Left ventricle myocardium inferior (tissue), 1 donor: Measurements from ENCODE around the gene GNAT3. TPM values are rescaled to one million over a fixed set of nuclear protein-coding genes. Genes with fewer than 3 reads are reported as not detected.

Source experiments
- DNase-seq: peaks from one replicate; pipeline ENCODE4 v3.0.0-alpha.2; 2020
- H3K27ac ChIP-seq: fragments of 200-600 bp; replicated peaks from 2 replicates; pipeline ENCODE4 v1.8.0; 2021
- H3K27me3 ChIP-seq: fragments of 200-600 bp; 2 replicates; pipeline ENCODE4 v1.8.0; 2021; ENCODE audit warnings: low read depth
- H3K36me3 ChIP-seq: fragments of 200-600 bp; 2 replicates; pipeline ENCODE4 v1.8.0; 2021
- H3K4me1 ChIP-seq: fragments of 200-600 bp; 2 replicates; pipeline ENCODE4 v1.8.0; 2021
- H3K4me3 ChIP-seq: fragments of 200-600 bp; 2 replicates; pipeline ENCODE4 v1.8.0; 2021; ENCODE audit warnings: mild to moderate bottlenecking, moderate library complexity
- H3K9me3 ChIP-seq: fragments of 200-600 bp; replicated peaks from 2 replicates; pipeline ENCODE4 v1.8.0; 2021
- intact Hi-C: fragments of 100-400 bp; cut with micrococcal nuclease; formaldehyde crosslinking; loops from one replicate; pipeline ENCODE4 v1.11.0; 2022
- total RNA-seq: library from RNA; stranded (reverse); fragmentation: NEBNext Ultra II Directional; extraction: Animal tissue kit (Norgen Biotek cat#: 25700); gene quantifications from one replicate; pipeline ENCODE4 v1.2.1, GENCODE V29; 2021
- TF ChIP-seq, protein P1 (sequence below): fragments of 200-600 bp; IDR thresholded peaks from 2 replicates; pipeline ENCODE4 v1.8.0; 2021; ENCODE audit warnings: antibody characterized with exemption, mild to moderate bottlenecking, borderline replicate concordance
- donor health status: DM: no; HTN: yes; CAD: no; lungs with severe emphysema.

The GNAT3 gene
- total RNA-seq, 1 donor from 2014 or later, result not detected

DNA sequence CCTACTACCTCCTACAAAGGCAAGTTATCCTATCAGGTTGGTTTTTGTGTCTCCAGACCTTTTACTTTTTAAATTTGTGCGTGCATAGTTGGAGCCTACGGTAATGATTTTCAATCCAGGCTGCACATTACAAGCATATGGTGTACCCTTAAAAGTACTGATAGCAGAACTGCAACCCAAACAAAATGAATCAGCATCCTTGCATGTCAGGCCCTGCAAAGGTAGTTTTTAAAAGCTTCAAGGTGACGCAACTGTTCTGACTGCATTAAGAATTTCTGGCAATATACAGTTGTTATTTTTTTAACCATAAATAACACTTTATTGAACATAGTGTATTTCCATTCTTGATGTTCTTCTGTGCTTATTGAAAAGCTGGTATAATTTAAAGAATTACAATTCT lies 28.9 kb downstream of the GNAT3 start:
- H3K27ac ChIP-seq, result no peak overlapping the region
- peaks cover 34% of the 10 kb centered on the region for H3K4me1 ChIP-seq
- no peaks in the 10 kb centered on the region for H3K27me3 ChIP-seq
- intact Hi-C loops, result no loop called here
- no peak overlapping the region for H3K4me3 ChIP-seq
- no peaks in the 10 kb centered on the region for H3K9me3 ChIP-seq
- no peaks in the 10 kb centered on the region for H3K36me3 ChIP-seq
- DNase-seq, result no peak
- TF ChIP-seq, protein P1, sequence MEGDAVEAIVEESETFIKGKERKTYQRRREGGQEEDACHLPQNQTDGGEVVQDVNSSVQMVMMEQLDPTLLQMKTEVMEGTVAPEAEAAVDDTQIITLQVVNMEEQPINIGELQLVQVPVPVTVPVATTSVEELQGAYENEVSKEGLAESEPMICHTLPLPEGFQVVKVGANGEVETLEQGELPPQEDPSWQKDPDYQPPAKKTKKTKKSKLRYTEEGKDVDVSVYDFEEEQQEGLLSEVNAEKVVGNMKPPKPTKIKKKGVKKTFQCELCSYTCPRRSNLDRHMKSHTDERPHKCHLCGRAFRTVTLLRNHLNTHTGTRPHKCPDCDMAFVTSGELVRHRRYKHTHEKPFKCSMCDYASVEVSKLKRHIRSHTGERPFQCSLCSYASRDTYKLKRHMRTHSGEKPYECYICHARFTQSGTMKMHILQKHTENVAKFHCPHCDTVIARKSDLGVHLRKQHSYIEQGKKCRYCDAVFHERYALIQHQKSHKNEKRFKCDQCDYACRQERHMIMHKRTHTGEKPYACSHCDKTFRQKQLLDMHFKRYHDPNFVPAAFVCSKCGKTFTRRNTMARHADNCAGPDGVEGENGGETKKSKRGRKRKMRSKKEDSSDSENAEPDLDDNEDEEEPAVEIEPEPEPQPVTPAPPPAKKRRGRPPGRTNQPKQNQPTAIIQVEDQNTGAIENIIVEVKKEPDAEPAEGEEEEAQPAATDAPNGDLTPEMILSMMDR, result no peak

DNA sequence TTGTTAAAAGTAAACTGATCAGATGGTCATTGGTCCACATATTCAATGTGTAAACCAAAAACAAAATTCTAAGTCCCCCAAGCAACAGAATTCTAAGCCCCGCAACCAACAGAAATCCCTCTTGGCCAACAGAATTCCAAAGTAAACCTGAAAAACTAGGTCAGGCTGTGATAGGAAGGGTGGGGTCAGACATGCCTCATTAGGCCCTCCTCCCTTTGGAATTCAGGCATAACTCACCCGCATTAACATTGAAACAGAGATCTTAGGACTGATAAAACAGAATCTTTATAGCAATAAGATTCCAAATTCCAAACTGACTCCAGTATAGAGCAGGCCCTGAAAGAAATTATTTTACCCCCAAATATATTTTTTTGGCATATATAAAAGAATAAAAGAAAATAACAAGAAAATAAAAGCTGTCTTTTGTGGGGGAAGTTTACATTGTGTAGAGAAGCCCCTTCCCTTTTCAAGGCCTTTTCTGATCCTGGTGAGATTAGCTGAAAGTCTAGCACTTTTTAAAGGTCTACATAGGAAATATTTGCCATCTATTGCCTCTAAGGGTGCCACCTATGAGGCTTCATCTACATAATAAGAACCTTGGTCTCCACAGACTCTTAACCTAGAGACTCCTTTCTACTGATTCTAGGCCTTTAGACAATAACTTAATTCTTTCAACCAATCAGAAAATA lies 30.5 kb downstream of the GNAT3 start:
- TF ChIP-seq, protein P1, result no peak
- peak overlapping the region; percentile 70 for H3K27ac ChIP-seq
- peaks cover 50% of the 10 kb centered on the region for H3K4me1 ChIP-seq
- no peak overlapping the region for H3K4me3 ChIP-seq
- no peaks in the 10 kb centered on the region for H3K36me3 ChIP-seq
- no peak for DNase-seq
- H3K9me3 ChIP-seq, result no peaks in the 10 kb centered on the region
- intact Hi-C loops, result no loop called here
- H3K27me3 ChIP-seq, result no peaks in the 10 kb centered on the region

DNA sequence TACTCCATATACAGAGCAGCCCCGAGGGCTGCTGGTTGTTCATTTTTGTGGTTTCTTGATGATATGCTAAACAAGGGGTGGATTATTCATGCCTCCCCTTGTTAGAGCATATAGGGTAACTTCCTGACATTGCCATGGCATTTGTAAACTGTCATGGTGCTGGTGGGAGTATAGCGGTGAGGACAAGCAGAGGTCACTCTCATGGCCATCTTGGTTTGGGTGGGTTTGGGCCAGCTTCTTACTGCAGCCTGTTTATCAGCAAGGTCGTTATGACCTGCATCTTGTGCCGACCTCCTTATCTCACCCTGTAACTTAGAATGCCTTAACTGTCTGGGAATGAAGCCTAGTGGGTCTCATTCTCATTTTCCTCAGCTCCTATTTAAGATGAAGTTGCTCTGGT lies 31.3 kb downstream of the GNAT3 start:
- intact Hi-C loops, result no loop called here
- Histone ChIP-seq H3K27me3 (no peaks in the 10 kb centered on the region), H3K9me3 (no peaks in the 10 kb centered on the region), H3K27ac (peak overlapping the region; percentile 70), H3K36me3 (no peaks in the 10 kb centered on the region), H3K4me1 (peaks cover 58% of the 10 kb centered on the region), H3K4me3 (no peak overlapping the region)
- DNase-seq, result no peak
- TF ChIP-seq, protein P1, result no peak

DNA sequence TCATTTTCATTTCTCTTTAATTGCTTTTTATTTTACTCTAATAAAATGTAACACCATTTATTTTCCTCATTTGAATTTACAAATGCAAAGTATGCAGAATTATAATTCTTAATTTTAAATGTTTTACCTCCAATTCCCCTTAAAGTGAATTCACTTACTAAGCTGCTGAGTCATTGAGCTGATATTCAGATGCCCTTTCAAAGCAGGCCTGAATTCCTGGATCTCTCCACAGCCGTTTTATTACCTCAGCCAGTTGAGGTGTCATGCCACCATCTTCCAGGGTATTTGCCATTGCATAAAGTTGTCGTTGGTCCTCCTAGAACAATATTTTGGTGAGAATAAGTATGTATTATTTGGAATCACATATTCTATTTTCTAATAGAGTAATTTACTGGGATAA lies 33.2 kb downstream of the GNAT3 start:
- peak overlapping the region; percentile 41 for H3K27ac ChIP-seq
- intact Hi-C loops, result no loop called here
- H3K36me3 ChIP-seq, result no peaks in the 10 kb centered on the region
- H3K4me3 ChIP-seq, result no peak overlapping the region
- TF ChIP-seq, protein P1, result no peak
- H3K4me1 ChIP-seq, result peaks cover 67% of the 10 kb centered on the region
- no peaks in the 10 kb centered on the region for H3K9me3 ChIP-seq
- no peak for DNase-seq
- H3K27me3 ChIP-seq, result no peaks in the 10 kb centered on the region

DNA sequence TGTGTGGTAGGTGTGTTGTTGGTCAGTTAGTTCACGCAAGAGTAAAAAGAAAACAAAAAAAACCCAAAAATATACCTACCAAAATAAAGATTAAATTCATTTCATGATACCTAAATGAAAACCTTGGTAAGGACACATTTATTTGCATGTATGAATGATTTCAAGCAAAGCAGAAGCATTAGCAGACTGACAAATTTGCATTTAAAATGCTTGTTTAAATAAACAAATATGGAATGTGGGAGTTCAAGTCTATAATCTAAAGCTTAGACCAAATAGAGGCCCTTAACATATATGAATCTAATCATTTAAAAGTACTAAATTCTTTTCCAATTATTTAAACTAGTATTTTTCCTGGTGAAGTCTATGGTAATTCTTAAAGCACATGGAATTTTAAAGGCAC lies 35.8 kb downstream of the GNAT3 start:
- DNase-seq, result no peak
- Histone ChIP-seq H3K36me3 (no peaks in the 10 kb centered on the region), H3K4me1 (peaks cover 79% of the 10 kb centered on the region), H3K27ac (peak overlapping the region; percentile 41), H3K27me3 (no peaks in the 10 kb centered on the region), H3K9me3 (no peaks in the 10 kb centered on the region), H3K4me3 (no peak overlapping the region)
- TF ChIP-seq, protein P1, result no peak
- intact Hi-C loops, result no loop called here
